GM18517 (cell line): ENCODE data around the gene SRSF4.
A peak's percentile ranks its signal among the peaks of the same experiment; 100 is the strongest.
"Not testable (repeated sequence)": the region's sequence is repeated elsewhere in the genome, so short reads cannot be mapped to it uniquely, and the experiment has no call there.

Source experiments
- ATAC-seq: cut with Tn5 transposase; IDR thresholded peaks from one replicate; pipeline ENCODE4 v1.9.1; 2021; ENCODE audit warnings: mild to moderate bottlenecking, moderate library complexity; ENCODE audit not compliant: unreplicated experiment

Gene SRSF4

DNA sequence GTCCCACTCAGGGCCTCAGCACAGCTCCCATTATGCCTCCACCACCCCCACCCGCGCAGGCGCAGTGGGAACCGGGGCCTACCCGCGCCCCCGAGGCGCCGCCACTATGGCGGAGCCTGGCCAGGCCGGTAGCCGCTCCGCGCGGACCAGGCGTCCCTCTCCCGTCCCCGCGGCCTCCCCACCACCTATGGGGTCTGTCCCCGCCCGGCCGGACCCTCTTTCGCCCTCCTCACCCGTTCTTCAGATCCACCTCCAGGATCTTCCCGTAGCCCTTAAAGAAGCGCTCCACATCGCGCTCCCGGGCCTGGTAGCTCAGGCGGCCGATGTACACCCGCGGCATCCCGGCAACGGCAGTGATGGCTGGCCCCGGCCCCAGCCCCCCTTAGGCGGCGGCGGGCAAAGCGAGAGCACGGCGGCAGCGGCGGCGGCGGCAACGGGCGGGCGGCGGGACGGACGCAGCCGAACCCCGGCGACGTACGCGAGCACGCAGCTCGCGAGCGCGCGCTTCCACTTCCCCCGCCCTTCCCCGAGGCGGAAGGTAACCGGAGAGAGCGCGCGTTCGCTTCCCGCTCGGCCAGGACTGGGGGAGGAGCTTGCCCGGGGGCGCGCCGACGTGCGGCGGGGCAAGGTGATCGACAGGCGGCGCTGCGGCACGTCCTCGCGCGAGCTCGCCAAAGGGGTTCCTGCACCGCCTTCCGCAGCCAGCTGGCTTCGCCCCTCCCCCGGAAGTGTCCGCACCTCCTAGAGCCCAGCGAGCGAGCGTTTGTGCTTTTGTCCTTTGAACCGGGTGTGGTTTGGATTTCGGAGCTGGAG, at the start of gene SRSF4:
TSS of gene SRSF4 (minus strand) at position 488 of the 813 bp plus-strand sequence. CDS start at position 340, 148 bp downstream.
- ATAC-seq, result peak; percentile 82

DNA sequence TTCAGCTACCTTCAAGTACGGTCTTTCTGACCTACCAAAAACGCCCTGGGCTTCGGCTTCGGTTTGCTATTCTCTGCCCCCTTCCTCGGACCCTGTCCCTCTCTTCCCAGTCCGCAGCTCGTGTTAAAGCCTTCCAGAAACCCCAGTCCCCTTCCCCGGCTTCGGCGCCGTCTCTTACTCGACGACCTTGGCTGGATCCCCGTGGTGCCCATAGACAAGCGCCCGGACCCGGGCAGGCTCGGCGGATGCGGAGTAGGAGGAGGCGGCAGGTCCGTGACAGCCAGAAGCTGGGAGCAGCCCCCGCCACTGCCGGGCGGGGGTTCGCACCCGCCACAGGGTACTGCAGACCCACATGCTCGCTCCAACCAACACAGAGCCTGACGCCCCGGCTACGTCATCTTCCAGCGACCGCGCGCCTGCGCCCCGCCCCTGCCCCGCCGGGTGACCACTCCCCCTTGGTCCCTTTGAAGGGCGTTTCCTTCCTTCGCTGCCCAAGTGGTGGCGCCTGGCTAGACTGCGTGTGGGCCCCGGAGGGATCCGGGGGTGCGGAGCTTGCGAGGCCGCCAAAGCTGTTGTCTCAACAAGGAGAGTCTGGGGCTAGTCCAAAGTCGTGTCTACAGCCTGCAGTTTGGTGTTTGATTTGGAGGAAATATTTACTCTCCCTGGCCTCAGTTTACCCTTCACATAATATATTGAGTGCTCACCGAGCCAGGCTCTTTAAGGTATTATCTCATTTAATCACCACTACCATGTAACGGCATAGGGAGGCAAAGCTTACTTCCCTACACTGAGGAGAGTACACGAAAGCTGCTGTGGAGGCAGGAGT, 49.1 kb upstream of the SRSF4 start, which contains the start of gene MECR:
TSS of gene MECR (minus strand) at position 382 of the 826 bp plus-strand sequence. CDS start at position 354, 28 bp downstream.
- peak; percentile 77 for ATAC-seq

DNA sequence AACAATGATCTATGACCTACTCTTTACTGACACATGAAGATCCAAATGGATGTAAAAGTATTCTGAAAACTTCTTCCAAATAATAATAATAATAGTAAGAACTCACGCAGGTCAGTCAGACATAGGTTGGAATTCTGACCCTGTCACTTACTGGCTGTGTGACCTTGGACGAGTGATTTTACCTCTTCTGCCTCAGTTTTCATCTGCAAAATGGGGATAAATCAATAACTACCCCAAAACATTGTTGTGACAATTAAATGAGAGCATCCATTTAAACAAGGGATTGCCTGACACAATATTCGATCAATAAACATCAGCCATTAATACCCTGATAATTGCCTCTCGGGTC, 48.5 kb upstream of the SRSF4 start:
- ATAC-seq, result no peak

DNA sequence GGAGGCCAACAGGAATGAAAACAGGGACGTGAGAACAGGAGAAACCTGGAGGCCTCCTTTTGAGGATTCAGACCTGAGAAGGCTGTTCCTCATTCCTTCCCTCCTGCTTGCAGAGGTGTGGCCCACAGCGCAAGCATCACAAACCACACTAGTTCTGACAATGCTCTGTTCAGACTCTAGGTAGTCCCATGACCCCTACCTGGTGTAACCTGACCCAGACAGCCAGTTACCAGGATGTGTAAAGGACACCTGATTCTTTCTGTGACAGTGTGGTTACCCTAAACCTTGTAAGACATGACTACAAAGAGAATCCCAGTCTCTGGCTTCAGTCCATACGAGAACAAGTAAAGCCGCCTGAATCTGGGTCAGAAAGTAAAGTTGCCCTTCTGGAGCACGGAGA, 45.8 kb upstream of the SRSF4 start:
- no peak for ATAC-seq

DNA sequence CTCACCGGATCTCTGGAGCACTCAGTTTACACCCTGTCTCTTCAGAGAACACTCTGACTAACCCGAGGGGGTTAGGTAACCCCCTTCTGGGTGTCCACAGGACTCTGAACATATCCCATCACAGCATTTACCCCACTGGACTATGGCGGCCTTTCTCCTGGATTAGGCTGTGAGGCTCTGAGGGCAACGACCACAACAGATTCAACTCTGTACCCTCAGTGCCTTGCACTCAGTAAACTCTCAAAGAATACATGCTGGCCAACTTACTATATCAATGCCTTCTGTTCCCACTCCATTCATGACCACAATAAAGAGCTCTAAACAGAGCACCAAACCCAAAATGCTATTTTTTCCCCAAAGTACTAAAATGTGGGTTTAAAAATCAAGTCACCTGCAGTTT, 43.7 kb upstream of the SRSF4 start:
- ATAC-seq, result no peak

DNA sequence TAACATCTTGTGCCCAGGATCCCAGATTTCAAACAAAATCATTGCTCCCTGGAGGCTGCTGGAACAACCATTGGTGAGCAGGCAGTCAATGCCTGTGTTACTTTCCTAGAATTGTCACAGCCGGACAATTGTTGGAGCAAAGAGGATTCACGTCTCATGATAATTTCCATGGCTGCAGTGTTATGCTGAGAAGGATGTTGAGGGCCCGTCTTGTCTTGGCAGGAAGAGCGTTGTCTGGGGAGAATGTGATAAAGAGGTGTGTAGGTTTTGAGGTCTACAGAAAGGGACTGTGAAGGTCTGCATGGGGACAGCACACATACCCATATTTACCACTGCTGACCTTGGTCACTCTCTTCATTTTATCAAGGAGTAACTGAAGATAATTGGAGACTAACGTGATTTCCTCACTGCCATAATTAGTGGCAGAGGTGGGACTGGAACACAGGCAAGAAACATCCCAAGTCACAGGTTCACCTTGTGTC, 42.7 kb upstream of the SRSF4 start:
- no peak for ATAC-seq

DNA sequence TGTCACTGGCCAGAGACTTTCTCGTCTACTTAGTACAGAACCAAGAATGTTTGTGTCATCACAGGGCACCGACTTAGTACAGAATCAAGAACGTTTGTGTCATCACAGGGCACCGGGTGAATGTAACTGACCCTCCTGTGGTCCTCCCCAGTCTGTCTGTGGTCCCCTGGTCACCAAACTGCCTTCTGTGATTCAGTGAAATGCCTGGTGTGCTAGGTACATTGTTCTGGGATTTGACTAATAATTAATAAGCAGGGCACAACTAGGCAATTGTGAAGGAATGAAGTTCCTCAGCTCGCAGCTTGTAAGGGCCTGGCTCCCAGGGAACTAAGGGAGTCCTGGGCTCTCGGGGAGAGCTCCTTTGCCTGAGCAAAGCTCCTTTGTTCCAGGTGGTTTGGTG, 41.8 kb upstream of the SRSF4 start:
- no peak for ATAC-seq

DNA sequence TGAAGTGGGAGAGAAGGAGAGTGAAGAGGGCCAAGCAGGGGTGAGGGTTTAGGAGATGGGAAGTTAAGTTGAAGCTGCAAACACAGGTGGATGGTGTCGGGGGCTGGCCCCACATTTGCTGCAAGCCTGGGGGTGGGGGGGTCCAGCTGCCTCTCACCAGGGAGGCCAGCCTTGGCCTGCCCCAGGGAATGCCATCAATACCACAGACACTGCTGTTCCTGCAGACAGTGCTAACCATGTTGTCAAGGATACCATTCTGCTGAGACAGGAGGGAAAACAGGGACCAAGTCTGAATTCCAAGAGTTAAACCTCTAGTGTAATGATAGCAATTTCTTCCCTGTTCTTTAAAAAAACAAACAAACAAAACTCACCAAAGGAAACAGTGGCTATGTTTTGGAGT, 41.0 kb upstream of the SRSF4 start:
- no peak for ATAC-seq

DNA sequence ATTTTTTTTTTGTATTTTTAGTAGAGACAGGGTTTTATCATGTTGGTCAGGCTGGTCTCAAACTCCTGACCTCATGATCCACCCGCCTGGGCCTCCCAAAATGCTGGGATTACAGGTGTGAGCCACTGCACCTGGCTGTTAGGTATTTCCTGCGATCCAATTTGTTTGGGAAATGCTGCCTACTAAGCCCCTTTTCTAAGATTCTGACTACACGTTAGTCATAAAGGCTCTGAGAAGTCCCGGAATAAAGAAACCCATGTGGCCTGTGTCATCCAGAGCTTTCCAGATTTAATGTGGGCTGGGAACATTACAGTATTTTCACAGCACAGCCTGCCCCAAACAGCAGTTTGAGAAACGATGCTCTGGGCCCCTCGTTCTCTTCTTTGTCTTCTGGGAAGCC, 40.6 kb upstream of the SRSF4 start:
- ATAC-seq, result not testable (repeated sequence)

DNA sequence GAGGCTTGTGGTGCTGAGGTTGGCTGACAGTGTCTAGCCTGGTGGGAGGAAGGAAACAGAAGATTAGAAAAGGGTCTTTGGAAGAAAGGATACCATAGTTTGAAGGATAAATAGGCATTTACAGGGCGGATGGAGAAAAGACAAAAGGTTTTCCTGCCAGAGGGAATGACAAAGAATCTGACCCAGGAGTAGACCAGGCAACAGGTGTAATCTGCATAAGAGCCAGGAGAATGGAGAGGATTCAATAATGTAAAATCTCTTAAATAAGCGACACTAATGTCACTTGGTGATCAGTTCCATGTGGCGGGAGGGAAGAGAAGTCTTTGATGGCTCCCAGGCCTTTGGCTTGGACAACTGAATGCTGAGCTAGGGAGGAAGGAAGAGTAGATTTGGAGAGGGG, 39.6 kb upstream of the SRSF4 start:
- ATAC-seq, result no peak

DNA sequence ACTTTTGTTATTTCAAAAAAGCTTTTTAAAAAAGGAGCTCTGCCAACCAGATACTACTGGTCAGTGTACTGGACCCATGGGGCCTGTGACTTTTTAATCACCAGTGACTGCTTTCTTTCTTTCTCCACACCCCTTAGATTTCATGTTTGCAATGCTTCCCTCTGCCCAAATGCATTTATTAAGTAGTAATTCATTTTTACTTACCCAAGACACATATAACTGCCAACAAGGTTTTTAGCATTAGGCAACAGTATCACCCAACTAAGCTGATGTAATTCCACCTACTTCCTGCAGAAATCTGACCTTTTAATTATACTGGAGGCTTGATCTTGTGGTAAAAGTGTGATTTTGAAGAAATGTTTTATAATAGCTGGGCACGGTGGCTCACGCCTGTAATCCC, 36.5 kb upstream of the SRSF4 start:
- no peak for ATAC-seq

DNA sequence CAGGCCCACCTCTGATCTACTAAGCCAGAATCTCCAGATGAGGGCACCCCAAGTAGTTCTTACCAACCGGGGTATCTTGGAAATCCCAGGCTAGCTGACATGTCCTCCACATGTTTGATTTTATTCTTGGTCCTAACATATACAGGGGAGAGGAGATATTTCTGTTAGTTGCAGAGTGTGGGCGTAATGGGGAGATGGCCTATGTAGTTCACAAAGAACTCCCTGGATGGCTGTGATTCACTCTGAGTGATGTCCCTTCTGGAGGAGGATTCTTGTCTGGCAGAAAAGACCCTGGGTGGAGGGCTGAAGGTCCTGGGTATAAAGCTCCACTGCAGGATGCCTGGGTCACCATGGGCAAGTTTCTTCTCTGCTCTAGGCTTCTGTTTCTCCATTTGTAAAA, 35.9 kb upstream of the SRSF4 start:
- ATAC-seq, result no peak

DNA sequence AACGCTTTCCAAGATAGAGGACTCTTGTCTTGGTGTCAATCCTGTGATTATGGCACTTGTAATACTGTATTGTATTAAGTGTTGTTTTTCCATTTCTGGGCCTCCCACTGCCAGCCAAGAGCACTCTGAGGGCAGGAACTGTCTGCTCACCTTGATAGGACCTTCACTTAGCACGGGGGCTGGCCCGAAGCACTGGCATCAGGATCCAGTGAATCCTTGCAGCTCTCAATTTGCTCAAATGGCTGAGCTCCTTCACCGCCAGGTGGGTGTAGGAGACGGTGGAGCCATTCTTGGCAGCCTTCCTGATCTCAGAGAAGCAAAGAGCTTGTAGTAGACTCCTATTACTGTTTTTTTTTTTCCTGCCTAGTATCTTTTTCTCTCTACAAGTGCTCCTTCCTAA, 31.4 kb upstream of the SRSF4 start:
- ATAC-seq, result no peak

DNA sequence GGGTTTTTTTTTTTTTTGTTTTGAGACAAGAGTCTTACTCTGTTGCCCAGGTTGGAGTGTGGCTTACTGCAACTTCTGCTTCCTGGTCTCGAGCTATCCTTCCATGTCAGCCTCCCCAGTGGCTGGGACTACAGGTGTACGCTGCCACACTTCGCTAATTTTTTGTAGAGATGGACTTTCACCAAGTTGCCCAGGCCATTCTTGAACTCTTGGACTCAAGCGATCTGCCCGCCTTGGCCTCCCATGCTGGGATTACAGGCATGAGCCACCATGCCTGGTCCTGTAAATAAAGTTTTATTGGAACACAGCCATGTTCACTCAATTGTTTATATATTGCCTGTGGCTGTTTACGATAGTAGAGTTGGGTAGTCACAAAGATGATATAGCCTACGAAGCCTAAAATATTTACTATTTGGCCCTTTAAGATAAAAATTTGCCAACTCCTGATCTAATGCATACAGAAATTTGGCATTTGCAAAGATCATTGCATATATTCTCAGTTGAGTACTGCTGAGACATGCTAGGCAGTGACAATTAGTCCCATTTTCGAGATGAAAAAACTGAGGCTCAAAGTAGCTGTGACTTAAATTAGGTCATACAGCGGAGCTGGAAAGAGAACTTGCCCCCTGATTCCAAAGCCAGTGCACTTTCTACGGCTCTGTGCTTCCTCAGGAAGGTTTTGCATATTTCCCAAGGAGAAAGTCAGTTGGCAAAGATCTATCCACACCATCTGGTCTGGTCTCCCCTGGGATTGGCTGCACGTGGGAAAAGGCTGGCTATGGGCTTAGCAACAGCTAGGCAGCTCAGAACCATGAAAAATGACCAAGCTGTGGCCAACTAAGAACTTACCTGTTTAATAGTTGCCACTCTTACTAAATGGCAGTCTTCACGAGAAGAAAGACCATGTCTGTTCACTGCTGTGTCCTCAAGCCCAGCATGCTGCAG, 29.7 kb upstream of the SRSF4 start:
- ATAC-seq, result no peak

DNA sequence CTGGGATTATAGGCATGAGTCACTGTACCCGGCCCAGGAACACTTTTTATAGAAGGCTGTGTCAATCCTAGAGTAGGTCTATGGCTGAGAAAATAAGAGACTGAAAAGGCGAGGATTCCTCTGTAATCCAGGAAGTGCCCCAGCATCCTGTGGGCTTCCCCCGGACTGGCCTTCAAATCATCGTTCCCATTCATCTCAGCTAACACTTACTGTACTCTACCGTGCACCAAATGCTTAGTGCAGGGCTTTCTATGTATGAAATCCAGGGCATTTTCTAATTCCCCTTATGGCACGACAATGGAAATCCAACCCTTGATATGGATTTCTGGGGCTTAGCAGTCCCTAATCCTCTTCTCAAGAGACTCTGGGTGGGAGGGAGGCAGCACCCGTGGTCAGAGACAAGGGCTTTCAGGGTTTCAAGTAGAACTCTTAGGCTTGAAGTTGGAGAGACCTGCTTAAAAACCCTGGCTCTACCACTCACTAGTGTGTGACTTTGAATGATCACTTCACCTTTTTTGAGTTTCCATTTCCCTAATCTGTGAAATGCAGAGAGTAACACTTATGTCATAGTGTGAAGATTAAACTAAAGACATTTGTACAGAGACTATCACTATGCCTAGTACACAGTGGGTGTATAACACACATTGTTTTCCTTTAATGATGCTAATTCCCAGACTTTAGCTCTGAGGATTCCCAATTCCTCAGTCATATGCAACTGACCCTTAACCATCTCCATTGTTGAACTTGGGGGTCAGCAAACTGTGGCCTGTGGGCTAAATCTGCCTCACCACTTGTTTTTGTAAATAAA, 28.8 kb upstream of the SRSF4 start:
- ATAC-seq, result no peak

DNA sequence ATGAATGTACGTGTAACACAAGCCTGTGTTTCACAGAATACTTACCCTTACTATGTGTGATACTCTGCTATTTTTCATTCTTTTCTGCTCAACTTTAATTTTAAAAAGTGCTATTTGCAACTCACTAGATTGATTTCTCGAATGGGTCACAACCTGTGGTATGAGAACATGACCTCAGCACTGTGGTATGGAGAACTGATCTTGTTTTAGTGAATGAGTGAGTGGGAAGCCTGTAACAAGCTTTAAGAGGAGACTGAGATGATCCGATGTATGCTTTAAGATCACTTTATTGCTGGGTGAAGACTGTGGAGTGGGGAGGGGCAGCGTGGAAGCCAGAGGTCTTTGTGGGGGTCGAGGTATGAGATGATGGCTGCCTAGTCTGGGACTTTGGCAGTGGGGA, 27.5 kb upstream of the SRSF4 start:
- ATAC-seq, result no peak

DNA sequence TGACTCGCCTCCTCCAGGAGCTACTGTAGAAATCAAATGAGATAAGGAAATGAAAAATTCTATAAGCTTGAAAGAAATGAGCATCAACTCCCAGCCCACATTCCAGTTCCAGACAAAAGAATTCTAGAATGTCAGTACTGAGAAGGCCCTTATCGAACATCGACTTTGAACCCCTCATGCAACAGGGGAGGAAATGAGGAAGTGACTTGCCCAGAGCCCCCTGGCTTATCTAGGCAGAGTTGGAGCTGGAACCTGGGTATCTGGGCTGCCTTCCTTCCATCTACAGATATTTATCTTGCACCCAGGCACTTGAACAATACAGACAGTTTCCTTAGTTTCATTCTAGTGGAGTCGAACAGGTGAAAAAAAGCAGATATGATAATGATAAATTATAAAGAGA, 26.7 kb upstream of the SRSF4 start:
- ATAC-seq, result no peak

DNA sequence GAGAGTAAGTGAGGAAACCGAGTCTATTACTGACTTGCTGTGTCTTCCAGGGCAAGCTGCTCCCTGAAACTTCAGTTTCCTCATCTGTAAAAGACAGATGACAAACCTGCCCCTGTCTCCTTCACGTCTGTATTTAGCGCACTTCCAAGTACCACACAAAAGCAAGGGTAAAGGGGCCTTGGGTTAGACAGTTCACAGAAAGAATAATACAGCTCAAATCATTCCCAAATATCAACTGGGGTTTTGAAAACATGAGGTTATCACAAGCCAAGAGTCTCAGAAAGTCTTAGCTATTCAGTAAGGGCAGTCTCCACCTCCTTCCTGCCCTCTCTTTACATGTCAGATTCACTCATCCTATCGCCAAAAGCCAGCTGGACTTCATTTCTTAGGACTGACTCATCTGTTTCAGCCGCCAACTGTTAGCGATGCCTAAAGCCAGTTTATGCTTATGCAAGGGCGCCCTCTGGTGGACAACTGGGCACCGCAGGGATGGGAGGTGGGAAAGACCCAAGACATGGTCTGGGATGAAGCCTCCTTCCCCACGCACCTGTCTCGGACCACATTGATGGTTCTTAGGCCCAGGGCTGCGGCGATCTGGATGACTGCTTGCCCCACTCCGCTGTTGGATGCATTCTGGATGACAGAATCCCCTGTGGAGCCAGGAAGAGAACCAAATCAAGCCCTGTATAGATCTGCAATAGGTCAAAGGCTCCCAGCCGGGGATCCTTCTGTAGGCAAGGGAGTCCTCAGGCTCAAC, 21.1 kb upstream of the SRSF4 start:
- peak; percentile 64 for ATAC-seq

DNA sequence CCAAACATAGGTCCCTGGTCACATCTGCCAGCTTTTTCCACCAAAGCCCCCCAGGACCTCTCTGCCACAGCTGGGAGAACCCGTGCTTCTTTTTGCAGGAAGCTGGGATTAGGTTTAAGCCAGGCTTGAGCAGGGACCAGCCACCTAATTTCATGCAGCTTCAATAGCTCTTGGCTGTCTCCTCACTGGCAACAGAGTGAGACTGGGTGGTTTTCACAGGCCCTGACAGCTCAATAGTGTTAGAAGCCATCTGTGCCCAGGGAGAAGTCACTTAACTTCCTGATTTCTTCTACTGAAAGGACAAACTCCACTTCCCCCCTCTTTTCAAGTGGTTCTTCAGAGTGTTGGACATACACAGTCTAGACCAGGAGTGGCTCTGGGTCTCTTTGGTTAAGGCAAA, 20.4 kb upstream of the SRSF4 start:
- no peak for ATAC-seq
